Gastroesophageal sphincter (tissue), 3 donors: Measurements from ENCODE around the gene TMEM91.

ENCODE experiments used
- EP300 ChIP-seq: sonication (generic); formaldehyde crosslinking; IDR thresholded peaks from one replicate; pipeline ENCODE4 v1.6.1; 2017; ENCODE audit warnings: antibody characterized with exemption, mild to moderate bottlenecking
- POLR2A ChIP-seq, 2 donors: fragments of 450-650 bp; IDR thresholded peaks; one replicate each; pipeline ENCODE4 v1.6.1; 2017; ENCODE audit warnings: antibody characterized with exemption in 2 of 2, mild to moderate bottlenecking in 2 of 2, moderate library complexity in 1 of 2
- POLR2AphosphoS5 ChIP-seq: sonication (generic); formaldehyde crosslinking; IDR thresholded peaks from one replicate; pipeline ENCODE4 v1.6.1; 2017; ENCODE audit warnings: antibody characterized with exemption
- TF ChIP-seq, protein P1 (sequence below), 4 experiments: fragments of 200-600 bp in 2 of 4; fragments of 450-650 bp in 2 of 4; sonication (generic) in 1 of 4; IDR thresholded peaks; one replicate each; pipeline ENCODE4 v1.5.1; 2017 to 2019; ENCODE audit warnings: antibody characterized with exemption in 4 of 4, mild to moderate bottlenecking in 2 of 4, moderate library complexity in 2 of 4

- no peak for TF ChIP-seq POLR2A (IDR thresholded peaks at IDR 0.05)
- TF ChIP-seq, protein P1, sequence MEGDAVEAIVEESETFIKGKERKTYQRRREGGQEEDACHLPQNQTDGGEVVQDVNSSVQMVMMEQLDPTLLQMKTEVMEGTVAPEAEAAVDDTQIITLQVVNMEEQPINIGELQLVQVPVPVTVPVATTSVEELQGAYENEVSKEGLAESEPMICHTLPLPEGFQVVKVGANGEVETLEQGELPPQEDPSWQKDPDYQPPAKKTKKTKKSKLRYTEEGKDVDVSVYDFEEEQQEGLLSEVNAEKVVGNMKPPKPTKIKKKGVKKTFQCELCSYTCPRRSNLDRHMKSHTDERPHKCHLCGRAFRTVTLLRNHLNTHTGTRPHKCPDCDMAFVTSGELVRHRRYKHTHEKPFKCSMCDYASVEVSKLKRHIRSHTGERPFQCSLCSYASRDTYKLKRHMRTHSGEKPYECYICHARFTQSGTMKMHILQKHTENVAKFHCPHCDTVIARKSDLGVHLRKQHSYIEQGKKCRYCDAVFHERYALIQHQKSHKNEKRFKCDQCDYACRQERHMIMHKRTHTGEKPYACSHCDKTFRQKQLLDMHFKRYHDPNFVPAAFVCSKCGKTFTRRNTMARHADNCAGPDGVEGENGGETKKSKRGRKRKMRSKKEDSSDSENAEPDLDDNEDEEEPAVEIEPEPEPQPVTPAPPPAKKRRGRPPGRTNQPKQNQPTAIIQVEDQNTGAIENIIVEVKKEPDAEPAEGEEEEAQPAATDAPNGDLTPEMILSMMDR (IDR thresholded peaks at IDR 0.05) = no peak
- no peak for TF ChIP-seq POLR2AphosphoS5
- TF ChIP-seq EP300 = no peak
These were observed 48.7 kb upstream of the TMEM91 start for GRCh38 chr19:41327576-41328156.
